Activated CD8-positive, alpha-beta memory T cell treated with anti-CD3 and anti-CD28 coated beads for 24 hours (primary cell): ENCODE measurements around the gene KCNK15.

Experiments
- DNase-seq: peaks from one replicate; pipeline ENCODE4 v3.0.0-alpha.2; 2020

KCNK15 gene

GRCh38 chr20:44715499-44716308 lies 30.0 kb upstream of the KCNK15 start:
- no peak for DNase-seq

- DNase-seq: no peak
Observed at GRCh38 chr20:44716309-44717106, 29.2 kb upstream of the KCNK15 start.

GRCh38 chr20:44717986-44718385 lies 27.7 kb upstream of the KCNK15 start:
- no peak for DNase-seq

DNA sequence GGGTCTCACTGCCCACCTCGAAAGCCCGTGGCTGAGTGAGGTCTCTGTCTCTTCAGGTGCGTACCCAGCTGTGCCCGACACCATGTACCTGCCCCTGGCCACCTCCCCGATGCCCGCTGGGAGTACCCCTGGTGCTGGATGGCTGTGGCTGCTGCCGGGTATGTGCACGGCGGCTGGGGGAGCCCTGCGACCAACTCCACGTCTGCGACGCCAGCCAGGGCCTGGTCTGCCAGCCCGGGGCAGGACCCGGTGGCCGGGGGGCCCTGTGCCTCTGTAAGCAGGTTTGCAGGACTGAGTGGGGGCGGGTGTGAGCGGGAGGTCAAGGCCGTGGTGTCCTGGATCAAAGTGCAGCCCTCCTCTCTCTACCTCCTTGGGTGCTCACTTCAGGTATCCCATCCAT lies 25.8 kb upstream of the KCNK15 start:
- DNase-seq: no peak

DNA sequence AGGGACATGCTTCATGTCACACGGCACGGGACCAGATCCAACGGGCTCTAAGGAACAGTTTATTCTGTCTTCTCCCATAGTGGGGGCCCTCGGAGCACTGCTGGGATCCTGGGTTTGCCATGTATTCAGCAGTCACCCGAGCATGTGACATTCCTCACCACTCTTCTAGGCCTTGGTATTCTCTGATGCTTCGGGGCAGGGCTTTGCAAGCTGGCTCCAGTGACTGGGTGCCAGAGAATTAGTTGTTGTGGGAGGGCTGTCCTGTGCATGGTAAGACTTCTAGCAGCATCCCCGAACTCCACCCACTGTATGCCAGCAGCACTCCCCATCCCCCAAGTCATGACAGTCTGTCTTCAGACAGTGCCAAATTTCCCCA lies 25.1 kb upstream of the KCNK15 start:
- no peak for DNase-seq

DNA sequence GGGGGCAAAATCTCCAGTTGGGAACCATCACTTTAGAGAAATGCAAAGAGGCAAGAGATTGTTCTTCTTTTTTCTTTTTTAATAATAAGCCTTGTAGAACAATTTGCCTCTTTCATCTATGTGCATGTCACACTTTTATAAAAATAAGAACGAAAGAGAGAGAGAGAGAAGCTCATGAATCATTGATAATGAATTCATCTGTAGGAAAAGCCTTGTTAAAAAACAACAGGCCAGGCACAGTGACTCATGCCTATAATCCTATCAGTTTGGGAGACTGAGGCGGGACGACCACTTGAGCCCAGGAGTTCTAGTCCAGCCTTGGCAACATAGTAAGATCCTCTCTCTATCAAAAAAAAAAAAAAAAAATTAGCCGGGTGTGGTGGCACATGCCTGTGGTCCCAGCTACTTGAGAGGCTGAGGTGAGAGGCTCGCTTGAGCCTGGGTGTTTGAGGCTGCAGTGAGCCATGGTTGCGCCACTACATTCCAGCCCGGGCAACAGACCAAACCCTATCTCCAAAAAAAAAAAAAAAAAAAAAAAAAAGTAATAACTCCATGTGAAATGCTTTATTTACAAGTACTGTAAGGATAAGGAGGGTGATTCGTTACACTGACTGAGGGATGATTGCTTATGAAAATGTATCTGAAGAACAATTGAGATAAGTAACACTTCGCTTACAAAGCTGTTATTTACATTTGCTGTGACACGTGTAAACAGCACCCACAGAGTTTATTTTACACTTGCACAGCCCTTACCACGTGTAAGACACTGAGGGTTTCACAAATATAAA lies 24.5 kb upstream of the KCNK15 start:
- DNase-seq: no peak

DNA sequence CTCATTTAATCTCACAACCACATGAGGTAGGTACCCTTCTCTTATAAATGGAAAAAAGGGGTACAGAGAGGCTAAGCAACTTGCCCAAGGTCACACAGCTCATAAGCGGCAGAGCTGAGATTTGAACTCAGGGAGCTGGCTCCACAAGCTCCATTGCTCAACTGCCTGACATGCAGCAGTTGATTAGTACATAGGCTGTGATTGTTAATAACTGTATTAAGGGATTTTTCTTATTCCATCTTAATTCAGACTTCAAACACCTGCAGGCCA lies 23.9 kb upstream of the KCNK15 start:
- no peak for DNase-seq

GRCh38 chr20:44722990-44723389 lies 22.7 kb upstream of the KCNK15 start:
- no peak for DNase-seq

- DNase-seq: no peak
Observed at GRCh38 chr20:44723391-44723790, 22.3 kb upstream of the KCNK15 start.

DNA sequence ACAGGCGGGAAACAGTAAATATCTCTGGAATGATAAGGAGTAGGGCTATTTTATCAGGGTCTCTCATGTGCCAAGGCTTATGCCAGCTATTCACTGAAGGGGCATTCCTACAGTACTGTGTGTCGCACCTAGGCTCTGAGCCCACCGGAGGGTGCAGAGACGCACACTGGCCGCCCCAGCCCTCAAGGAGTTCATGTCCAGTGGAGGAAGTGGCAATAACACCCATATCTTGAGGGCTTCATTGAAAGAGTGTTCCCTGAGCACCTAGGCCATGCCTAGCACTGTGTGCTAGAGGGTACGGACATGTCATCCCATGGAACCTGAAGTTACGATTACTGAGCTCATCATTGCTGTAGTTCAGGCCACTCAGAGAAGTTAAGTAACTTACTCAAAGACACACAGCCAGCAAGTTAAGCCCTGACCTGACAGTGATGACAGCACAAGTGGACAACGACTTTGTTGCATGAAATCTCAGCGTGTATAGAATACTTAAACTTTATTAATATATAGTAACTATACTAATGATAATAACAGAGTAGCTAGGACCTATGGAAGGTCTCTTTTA lies 21.8 kb upstream of the KCNK15 start:
- DNase-seq: no peak

DNA sequence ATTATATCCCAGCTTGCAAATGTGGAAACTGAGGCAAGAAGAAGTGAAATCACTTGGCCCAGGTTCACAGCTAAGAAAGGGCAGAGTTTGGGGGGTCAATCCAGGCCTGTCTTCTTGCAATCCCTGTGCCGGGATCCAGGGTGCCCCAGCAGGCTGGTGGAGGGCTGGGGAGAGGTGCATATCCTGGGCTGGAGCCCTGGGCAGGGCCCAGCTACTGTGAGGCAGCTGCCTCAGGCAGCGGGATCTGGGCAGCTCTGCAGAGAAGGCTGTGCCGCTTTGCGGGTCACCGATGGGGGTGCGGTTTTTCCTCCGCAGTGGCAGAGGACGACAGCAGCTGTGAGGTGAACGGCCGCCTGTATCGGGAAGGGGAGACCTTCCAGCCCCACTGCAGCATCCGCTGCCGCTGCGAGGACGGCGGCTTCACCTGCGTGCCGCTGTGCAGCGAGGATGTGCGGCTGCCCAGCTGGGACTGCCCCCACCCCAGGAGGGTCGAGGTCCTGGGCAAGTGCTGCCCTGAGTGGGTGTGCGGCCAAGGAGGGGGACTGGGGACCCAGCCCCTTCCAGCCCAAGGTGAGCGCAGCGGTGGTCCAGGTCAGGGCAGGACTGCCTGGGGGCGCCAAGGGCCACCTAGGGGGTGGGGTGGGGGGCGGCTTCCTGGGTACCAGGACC lies 21.1 kb upstream of the KCNK15 start:
- no peak for DNase-seq

GRCh38 chr20:44725837-44726236 lies 19.8 kb upstream of the KCNK15 start:
- DNase-seq: no peak

GRCh38 chr20:44727039-44727438 lies 18.6 kb upstream of the KCNK15 start:
- DNase-seq: no peak

DNA sequence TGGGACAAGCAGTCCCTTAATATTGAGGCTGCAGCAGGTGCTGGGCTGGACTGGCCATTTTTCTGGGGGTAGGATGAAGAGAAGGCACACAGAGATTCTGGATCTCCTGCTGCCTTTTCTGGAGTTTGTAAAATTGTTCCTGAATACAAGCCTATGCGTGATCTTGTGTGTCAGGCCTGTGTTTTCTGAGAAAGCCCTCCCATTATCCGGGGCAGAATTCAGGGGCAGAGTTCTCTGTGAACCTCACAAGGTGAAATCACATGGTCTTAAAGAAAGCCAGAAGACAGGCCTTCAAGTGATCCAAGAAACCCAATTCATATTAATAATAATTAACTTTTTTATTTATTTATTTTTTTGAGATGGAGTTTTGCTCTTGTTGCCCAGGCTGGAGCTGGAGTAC lies 18.0 kb upstream of the KCNK15 start:
- DNase-seq: no peak

DNA sequence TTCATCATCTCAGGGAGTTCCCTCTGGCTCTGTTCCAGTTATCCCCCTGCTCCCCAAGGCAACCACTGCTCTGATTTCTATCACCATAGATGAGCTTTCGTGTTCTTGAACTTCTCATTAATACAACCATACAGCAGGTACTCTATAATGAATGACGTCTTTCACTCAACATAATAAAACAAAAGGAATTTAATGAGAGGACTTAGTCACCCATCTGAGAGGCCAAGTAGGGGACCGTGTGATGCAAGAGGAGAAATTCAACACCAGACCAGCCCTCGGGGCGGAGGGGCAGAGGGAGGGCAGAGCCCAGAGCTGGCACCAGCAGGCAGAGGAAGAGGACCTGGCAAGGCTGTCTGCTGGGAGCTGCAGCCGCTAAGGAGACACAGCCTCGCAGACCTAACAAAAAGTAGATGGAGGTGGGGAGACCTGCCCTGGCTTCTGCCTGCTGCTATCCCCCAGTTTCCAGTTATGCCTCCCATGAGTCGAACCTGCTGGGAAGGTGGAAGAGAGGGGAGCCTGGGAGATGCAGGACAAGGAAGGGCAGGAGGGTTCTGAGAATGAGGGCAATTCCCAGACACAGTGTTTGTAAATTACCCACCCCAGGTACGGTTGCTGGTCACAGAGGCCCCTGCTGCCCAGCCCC lies 16.7 kb upstream of the KCNK15 start:
- no peak for DNase-seq

GRCh38 chr20:44730441-44730840 lies 15.2 kb upstream of the KCNK15 start:
- DNase-seq: no peak

DNA sequence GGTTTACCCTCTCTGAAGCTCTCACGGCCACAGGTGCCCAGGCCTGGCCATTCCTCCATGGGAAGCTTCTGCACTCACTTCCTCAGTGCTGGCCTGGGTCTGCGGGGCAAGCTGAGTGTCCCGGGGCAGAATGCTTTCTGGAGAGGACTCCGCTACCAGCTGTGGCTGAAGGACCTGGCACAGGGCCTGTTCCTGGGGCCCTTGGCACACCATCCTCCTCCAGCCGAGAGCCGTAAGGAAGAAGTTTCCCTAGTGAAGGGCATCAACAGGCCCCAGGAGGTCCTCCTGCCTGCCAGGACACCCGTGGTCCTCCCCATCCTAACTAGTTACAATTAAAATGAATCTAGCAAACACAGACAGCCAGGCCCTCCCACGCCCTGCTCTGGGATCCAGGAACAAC lies 14.0 kb upstream of the KCNK15 start:
- no peak for DNase-seq

DNA sequence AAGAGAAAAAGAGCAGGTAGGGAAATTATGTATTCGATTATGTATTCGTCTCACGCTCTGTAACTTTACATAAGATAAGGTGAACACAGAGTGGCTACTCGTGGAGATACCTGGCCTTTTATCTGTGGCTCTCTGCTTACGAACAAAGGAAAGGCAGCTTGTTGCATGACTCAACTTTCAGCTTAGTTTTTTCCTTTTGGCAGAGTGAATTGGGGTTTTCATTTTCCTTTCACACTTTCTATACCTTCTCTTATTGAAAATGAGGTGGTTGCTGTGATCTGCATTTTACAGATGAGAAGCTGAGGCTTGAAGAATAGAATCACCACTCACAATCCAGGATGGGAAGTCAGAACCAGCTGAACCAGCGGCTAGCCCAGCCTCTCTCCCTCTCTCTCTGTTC lies 13.3 kb upstream of the KCNK15 start:
- DNase-seq: no peak

DNA sequence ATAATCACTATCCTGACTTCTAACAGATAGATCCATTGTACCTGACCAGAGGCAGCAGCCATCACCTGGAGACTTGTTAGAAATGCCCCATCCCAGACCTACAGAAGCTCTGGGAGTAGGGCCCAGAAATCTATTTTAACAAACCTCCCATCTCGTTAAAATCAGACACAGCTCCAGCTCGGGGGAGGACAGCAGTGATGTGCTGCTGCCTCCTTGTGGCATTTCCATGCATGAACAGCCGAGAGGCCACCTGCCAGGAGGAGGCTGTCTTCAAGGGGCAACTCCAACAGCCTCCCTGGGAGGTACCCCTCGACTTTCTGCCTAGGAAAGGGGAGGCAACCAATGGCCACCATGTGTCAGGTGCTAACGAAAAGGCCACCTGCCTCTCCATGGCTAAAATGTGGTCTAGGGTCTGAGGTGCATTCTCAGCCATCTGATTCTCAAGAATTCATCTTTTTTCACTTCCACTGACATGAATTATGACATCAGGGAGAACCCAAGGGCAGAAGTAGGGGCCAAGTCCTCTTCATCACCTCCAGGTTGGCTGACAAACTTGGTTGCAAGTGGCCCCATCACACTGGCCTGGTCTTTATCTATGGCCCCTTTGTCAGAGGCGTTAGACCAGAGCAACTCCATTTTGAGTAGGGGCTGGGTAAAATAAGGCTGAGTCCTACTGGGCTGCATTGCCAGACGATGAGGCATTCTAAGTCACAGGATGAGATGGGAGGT lies 12.2 kb upstream of the KCNK15 start:
- DNase-seq: peak; percentile 79

DNA sequence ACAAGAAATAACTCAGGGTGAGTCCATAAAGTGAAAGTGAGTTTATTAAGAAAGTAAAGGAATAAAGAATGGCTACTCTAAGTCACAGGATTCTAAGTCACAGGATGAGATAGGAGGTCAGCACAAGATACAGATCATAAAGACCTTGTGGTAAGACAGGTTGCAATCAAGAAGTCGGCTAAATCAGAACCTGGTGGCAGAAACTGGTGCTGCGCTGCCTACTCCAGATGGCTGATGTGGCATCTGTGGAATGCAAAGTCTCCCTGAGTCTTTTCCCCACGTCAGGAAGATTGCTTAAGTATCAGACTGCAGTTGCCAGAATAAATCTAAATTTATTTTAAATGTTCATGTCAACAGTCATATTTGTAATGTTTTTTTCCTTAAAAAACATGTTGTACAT lies 10.7 kb upstream of the KCNK15 start:
- no peak for DNase-seq

GRCh38 chr20:44735816-44736169 lies 9.9 kb upstream of the KCNK15 start:
- DNase-seq: no peak
